GM23338 (cell line): ENCODE results near the gene TBPL2. TPM values are rescaled to one million over a fixed set of nuclear protein-coding genes. Genes with fewer than 3 reads are reported as not detected.

Source experiments
- ATAC-seq: fragments of 200-7000 bp; cut with Tn5 transposase; 3 replicates; pipeline ENCODE4 v1.9.1; 2020
- DNase-seq: peaks from one replicate; pipeline ENCODE4 v3.0.0-alpha.2; 2015; ENCODE audit warnings: low spot score
- H2AFZ ChIP-seq: fragments of 200-600 bp; sonication (generic); 2 replicates; pipeline ENCODE4 v1.8.0; 2016; ENCODE audit warnings: antibody characterized with exemption, mild to moderate bottlenecking, moderate library complexity
- H3F3A ChIP-seq: fragments of 200-600 bp; sonication (generic); replicated peaks from 2 replicates; pipeline ENCODE4 v1.8.0; 2017; ENCODE audit warnings: antibody characterized with exemption, mixed run types, low read depth
- H3K27ac ChIP-seq: fragments of 200-600 bp; sonication (generic); 2 replicates; pipeline ENCODE4 v1.6.1; 2016; ENCODE audit warnings: low read depth
- H3K27me3 ChIP-seq: fragments of 200-600 bp; sonication (generic); 2 replicates; pipeline ENCODE4 v1.8.0; 2016; ENCODE audit warnings: mild to moderate bottlenecking, mixed run types, moderate library complexity; ENCODE audit not compliant: insufficient read depth
- H3K36me3 ChIP-seq: fragments of 200-600 bp; sonication (generic); 2 replicates; pipeline ENCODE4 v1.8.0; 2016; ENCODE audit warnings: mild to moderate bottlenecking; ENCODE audit not compliant: insufficient read depth
- H3K4me1 ChIP-seq: fragments of 200-600 bp; sonication (generic); 2 replicates; pipeline ENCODE4 v1.8.0; 2016; ENCODE audit warnings: mild to moderate bottlenecking, moderate library complexity; ENCODE audit not compliant: insufficient read depth
- H3K4me2 ChIP-seq: fragments of 200-600 bp; sonication (generic); 2 replicates; pipeline ENCODE4 v1.7.1; 2017; ENCODE audit warnings: mixed run types
- H3K4me3 ChIP-seq: fragments of 200-600 bp; sonication (generic); 2 replicates; pipeline ENCODE4 v1.6.1; 2016; ENCODE audit warnings: mixed run types
- H3K79me2 ChIP-seq: fragments of 200-600 bp; sonication (generic); replicated peaks from 2 replicates; pipeline ENCODE4 v1.8.0; 2017; ENCODE audit warnings: mild to moderate bottlenecking; ENCODE audit not compliant: insufficient read depth
- H3K9me2 ChIP-seq: fragments of 200-600 bp; sonication (generic); 2 replicates; pipeline ENCODE4 v1.8.0; 2017; ENCODE audit not compliant: insufficient read depth
- H4K20me1 ChIP-seq: fragments of 200-600 bp; sonication (generic); replicated peaks from 2 replicates; pipeline ENCODE4 v1.8.0; 2017; ENCODE audit warnings: mild to moderate bottlenecking; ENCODE audit not compliant: insufficient read depth
- H3K27ac Mint-ChIP-seq: 2 replicates; pipeline ENCODE4 v1.8.0; 2020; ENCODE audit warnings: inconsistent platforms, mild to moderate bottlenecking, moderate library complexity, mixed read lengths
- H3K27me3 Mint-ChIP-seq: 3 replicates; pipeline ENCODE4 v1.8.0; 2022; ENCODE audit warnings: low read depth, mild to moderate bottlenecking, moderate library complexity, mixed read lengths, inconsistent platforms; ENCODE audit not compliant: insufficient read depth, poor library complexity
- H3K36me3 Mint-ChIP-seq: 3 replicates; pipeline ENCODE4 v1.8.0; 2021; ENCODE audit warnings: low read depth, mild to moderate bottlenecking, inconsistent platforms, moderate library complexity, mixed read lengths
- H3K4me1 Mint-ChIP-seq: 3 replicates; pipeline ENCODE4 v1.8.0; 2020; ENCODE audit warnings: mild to moderate bottlenecking, inconsistent platforms, mixed read lengths
- H3K4me3 Mint-ChIP-seq: 3 replicates; pipeline ENCODE4 v1.8.0; 2021; ENCODE audit warnings: moderate library complexity, mild to moderate bottlenecking, inconsistent platforms, mixed read lengths
- H3K9me3 Mint-ChIP-seq: 3 replicates; pipeline ENCODE4 v1.8.0; 2020; ENCODE audit warnings: moderate library complexity, mild to moderate bottlenecking, inconsistent platforms, mixed read lengths
- polyA plus RNA-seq: library from polyadenylated mRNA; unstranded; fragments of >200 nt; fragmentation: Nextera tagmentation; extraction: Ambion mirVana; gene quantifications from 2 replicates; pipeline ENCODE4 v1.2.1, GENCODE V29; 2016
- small RNA-seq: library from RNA; depleted of rRNA; stranded (forward); fragments of <200 nt; gene quantifications from one replicate; pipeline ENCODE3, GENCODE V24; 2014; ENCODE audit warnings: low replicate concordance
- total RNA-seq: library from RNA; depleted of rRNA; stranded (reverse); fragments of >200 nt; shearing (Covaris generic); gene quantifications from 2 replicates; pipeline ENCODE4 v1.2.3, GENCODE V29; 2014; rRNA removed
- TF ChIP-seq, protein P1 (sequence below), 2 experiments: fragments of 200-600 bp in 1 of 2; sonication (generic) in 1 of 2; conservative IDR thresholded peaks; 2 replicates each; pipeline versions ENCODE4 v1.5.1 to v1.6.1; 2016 to 2017; ENCODE audit warnings: antibody characterized with exemption in 2 of 2, low read depth in 2 of 2, mild to moderate bottlenecking in 2 of 2, moderate library complexity in 1 of 2

Gene TBPL2
- total and polyA plus RNA-seq, 2 experiments from 2014 or later, result 0.24 TPM; not detected in 1

DNA sequence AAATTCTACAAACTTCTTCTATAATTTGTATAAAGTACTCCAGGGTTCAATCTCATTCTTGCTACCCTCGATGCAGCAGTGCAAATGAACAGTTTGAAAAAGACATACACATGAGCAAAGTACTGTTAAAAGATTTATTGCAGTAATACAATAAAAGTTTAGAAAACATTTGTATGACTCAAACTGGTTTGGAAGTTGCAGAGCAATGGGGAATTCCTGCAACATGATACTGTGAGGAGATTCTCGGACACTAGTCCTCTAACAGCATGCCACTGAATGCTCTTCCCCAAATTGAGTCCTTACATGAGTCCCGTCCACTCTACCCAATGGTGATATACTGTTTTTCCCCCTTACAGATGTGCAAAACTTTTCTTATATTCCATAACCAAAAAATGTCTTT, 74.1 kb downstream of the TBPL2 start:
- no peak overlapping the region for H3K4me3 Mint-ChIP-seq
- H3F3A ChIP-seq, result no peaks in the 10 kb centered on the region
- no peak for ATAC-seq
- DNase-seq, result no peak
- H3K4me3 ChIP-seq, result no peak overlapping the region
- no peaks in the 10 kb centered on the region for H3K27me3 ChIP-seq
- no peaks in the 10 kb centered on the region for H3K4me1 Mint-ChIP-seq
- TF ChIP-seq, protein P1, sequence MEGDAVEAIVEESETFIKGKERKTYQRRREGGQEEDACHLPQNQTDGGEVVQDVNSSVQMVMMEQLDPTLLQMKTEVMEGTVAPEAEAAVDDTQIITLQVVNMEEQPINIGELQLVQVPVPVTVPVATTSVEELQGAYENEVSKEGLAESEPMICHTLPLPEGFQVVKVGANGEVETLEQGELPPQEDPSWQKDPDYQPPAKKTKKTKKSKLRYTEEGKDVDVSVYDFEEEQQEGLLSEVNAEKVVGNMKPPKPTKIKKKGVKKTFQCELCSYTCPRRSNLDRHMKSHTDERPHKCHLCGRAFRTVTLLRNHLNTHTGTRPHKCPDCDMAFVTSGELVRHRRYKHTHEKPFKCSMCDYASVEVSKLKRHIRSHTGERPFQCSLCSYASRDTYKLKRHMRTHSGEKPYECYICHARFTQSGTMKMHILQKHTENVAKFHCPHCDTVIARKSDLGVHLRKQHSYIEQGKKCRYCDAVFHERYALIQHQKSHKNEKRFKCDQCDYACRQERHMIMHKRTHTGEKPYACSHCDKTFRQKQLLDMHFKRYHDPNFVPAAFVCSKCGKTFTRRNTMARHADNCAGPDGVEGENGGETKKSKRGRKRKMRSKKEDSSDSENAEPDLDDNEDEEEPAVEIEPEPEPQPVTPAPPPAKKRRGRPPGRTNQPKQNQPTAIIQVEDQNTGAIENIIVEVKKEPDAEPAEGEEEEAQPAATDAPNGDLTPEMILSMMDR (conservative IDR thresholded peaks at IDR 0.05; ENCODE audit: low read depth in 2 of 2), result no peak
- H3K79me2 ChIP-seq, result no peaks in the 10 kb centered on the region
- no peaks in the 10 kb centered on the region for H3K9me2 ChIP-seq
- no peaks in the 10 kb centered on the region for H3K9me3 Mint-ChIP-seq
- no peaks in the 10 kb centered on the region for H3K4me1 ChIP-seq
- peaks cover 6% of the 10 kb centered on the region; the same call in 1 of the 2 replicates for H3K36me3 ChIP-seq
- no peak overlapping the region for H3K27ac Mint-ChIP-seq
- no peaks in the 10 kb centered on the region for H4K20me1 ChIP-seq
- no peak overlapping the region for H3K4me2 ChIP-seq
- H3K27me3 Mint-ChIP-seq, result peaks cover 7% of the 10 kb centered on the region
- H2AFZ ChIP-seq, result no peak overlapping the region
- H3K36me3 Mint-ChIP-seq, result peaks cover 33% of the 10 kb centered on the region
- H3K27ac ChIP-seq, result no peak overlapping the region

Small RNA genes lying within 50 kb of the gene (small RNA-seq; reads per million reads assigned to genes)
- not detected for gene AL356801.1

Other genes with a start within 250 kb of the TBPL2 start
- gene DLGAP5, start 249.0 kb downstream of the TBPL2 start, total RNA-seq, result 106 and 110 TPM in 2 replicates
- 92.7 and 117 TPM in 2 replicates for gene DLGAP5, start 249.0 kb downstream of the TBPL2 start, polyA plus RNA-seq
- gene FBXO34, start 169.2 kb downstream of the TBPL2 start, total RNA-seq, result 12.2 and 13.4 TPM in 2 replicates
- 7.0 and 9.4 TPM in 2 replicates for gene FBXO34, start 169.2 kb downstream of the TBPL2 start, polyA plus RNA-seq
- gene ATG14, start 28.8 kb downstream of the TBPL2 start, total RNA-seq, result 15.2 and 15.6 TPM in 2 replicates
- 6.9 and 7.3 TPM in 2 replicates for gene ATG14, start 28.8 kb downstream of the TBPL2 start, polyA plus RNA-seq
- gene KTN1, start 139.6 kb upstream of the TBPL2 start, total RNA-seq, result 110 and 124 TPM in 2 replicates
- gene KTN1, start 139.6 kb upstream of the TBPL2 start, polyA plus RNA-seq, result 473 and 607 TPM in 2 replicates